ENCODE measurements around the gene ZNF780A. TPM values are rescaled to one million over a fixed set of nuclear protein-coding genes. Genes with fewer than 3 reads are reported as not detected.

Gene ZNF780A
- total and polyA plus RNA-seq, 2 of the 13 experiments (the other 11 are each of a cell fraction or from before 2014, with no cell fraction given) = 13.5 to 22.7 TPM

GRCh38 chr19:40110570-40110969 lies 19.8 kb upstream of the ZNF780A start (continued):
- TF ChIP-seq, protein P1, sequence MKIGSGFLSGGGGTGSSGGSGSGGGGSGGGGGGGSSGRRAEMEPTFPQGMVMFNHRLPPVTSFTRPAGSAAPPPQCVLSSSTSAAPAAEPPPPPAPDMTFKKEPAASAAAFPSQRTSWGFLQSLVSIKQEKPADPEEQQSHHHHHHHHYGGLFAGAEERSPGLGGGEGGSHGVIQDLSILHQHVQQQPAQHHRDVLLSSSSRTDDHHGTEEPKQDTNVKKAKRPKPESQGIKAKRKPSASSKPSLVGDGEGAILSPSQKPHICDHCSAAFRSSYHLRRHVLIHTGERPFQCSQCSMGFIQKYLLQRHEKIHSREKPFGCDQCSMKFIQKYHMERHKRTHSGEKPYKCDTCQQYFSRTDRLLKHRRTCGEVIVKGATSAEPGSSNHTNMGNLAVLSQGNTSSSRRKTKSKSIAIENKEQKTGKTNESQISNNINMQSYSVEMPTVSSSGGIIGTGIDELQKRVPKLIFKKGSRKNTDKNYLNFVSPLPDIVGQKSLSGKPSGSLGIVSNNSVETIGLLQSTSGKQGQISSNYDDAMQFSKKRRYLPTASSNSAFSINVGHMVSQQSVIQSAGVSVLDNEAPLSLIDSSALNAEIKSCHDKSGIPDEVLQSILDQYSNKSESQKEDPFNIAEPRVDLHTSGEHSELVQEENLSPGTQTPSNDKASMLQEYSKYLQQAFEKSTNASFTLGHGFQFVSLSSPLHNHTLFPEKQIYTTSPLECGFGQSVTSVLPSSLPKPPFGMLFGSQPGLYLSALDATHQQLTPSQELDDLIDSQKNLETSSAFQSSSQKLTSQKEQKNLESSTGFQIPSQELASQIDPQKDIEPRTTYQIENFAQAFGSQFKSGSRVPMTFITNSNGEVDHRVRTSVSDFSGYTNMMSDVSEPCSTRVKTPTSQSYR (CRISPR knock-in tag; IDR thresholded peaks at IDR 0.05; ENCODE audit: borderline replicate concordance) = no peak
- no peak for TF ChIP-seq FOXP1 (IDR thresholded peaks at IDR 0.05)
- TF ChIP-seq FOXP1 (CRISPR knock-in tag; IDR thresholded peaks at IDR 0.05) = peak; percentile 34; the same call in 1 of the 2 replicates
- no peak for TF ChIP-seq ZNF431 (CRISPR knock-in tag; IDR thresholded peaks at IDR 0.05; ENCODE audit: borderline replicate concordance, low read depth)
- 0 out of 2 replicates have a peak, but pooled peaks have one; percentile 20 for TF ChIP-seq ARID5B (CRISPR knock-in tag; IDR thresholded peaks at IDR 0.05)
- no peak for TF ChIP-seq ZNF333 (CRISPR knock-in tag; IDR thresholded peaks at IDR 0.05; ENCODE audit: borderline replicate concordance)
- TF ChIP-seq, protein P2, sequence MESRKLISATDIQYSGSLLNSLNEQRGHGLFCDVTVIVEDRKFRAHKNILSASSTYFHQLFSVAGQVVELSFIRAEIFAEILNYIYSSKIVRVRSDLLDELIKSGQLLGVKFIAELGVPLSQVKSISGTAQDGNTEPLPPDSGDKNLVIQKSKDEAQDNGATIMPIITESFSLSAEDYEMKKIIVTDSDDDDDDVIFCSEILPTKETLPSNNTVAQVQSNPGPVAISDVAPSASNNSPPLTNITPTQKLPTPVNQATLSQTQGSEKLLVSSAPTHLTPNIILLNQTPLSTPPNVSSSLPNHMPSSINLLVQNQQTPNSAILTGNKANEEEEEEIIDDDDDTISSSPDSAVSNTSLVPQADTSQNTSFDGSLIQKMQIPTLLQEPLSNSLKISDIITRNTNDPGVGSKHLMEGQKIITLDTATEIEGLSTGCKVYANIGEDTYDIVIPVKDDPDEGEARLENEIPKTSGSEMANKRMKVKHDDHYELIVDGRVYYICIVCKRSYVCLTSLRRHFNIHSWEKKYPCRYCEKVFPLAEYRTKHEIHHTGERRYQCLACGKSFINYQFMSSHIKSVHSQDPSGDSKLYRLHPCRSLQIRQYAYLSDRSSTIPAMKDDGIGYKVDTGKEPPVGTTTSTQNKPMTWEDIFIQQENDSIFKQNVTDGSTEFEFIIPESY (CRISPR knock-in tag; IDR thresholded peaks at IDR 0.05) = no peak
- no peak for TF ChIP-seq TSC22D2 (CRISPR knock-in tag; IDR thresholded peaks at IDR 0.05; ENCODE audit: borderline replicate concordance)
